Gastrocnemius medialis (tissue), 4 donors: Measurements from ENCODE around the gene PRKCH.

Experiments
- CTCF ChIP-seq, 5 experiments: fragments of 450-650 bp in 3 of 5; fragments of 200-600 bp in 2 of 5; sonication (generic) in 2 of 5; IDR thresholded peaks in 4 of 5; conservative IDR thresholded peaks in 1 of 5; 1 replicate in 4 of 5; 2 replicates in 1 of 5; pipeline ENCODE4 v1.5.1; 2016 to 2019; ENCODE audit warnings: antibody characterized with exemption in 5 of 5, mild to moderate bottlenecking in 3 of 5, moderate library complexity in 3 of 5
- POLR2A ChIP-seq, 2 donors: fragments of 450-650 bp; IDR thresholded peaks; one replicate each; pipeline ENCODE4 v1.6.1; 2017; ENCODE audit warnings: antibody characterized with exemption in 2 of 2, mild to moderate bottlenecking in 2 of 2, moderate library complexity in 2 of 2

DNA sequence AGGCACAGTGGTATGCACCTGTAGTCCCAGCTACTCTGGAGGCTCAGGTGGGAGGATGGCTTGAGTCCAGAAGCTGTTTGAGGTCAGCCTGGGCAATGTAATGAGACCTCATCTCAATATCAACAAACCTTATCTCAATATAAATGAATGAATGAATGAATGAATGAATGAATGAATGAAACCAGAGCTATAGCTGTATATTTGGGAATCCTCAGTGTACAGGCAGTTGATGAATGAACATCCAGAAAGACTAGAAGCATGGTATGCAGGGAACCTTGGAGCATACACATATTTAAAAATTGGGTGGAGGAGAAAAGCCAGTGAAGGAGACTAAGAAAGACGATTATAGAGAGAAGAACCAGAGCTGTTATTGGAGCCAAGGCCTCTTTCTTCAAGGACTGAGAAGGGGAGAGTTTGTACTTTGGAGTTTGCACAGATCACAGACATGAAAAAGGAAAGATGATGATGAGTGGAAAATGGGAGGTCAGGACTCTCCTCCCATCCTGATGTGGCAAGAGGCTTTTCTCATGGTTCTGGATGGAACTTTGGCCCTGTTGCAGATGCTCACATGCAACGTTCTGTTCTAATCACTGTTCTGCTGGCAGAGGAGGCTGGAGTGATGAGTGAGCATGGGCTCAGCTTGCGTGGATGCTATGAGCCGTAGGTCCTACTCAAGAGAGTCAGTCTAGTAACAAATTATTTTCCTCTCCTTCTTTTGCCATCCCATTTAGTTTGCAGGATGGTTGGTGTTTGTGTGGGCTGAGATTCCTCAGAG lies 114.4 kb downstream of the PRKCH start:
- TF ChIP-seq CTCF (IDR thresholded peaks at IDR 0.05 in 4 of 5, conservative IDR thresholded peaks at IDR 0.05 in 1 of 5) (no peak), POLR2A (IDR thresholded peaks at IDR 0.05) (no peak)
